Vagina (tissue), 2 donors: ENCODE results near the gene PPFIA2. TPM values are rescaled to one million over a fixed set of nuclear protein-coding genes. Genes with fewer than 3 reads are reported as not detected.
A peak's percentile ranks its signal among the peaks of the same experiment; 100 is the strongest.

Source experiments
- DNase-seq, 2 donors: peaks; one replicate each; pipeline ENCODE4 v3.0.0-alpha.2; 2017; ENCODE audit errors: extremely low spot score in 2 of 2
- H3K27ac ChIP-seq: fragments of 200-600 bp; sonication (generic); one replicate; pipeline ENCODE4 v1.5.1; 2019
- H3K27me3 ChIP-seq: fragments of 200-600 bp; sonication (generic); one replicate; pipeline ENCODE4 v1.5.1; 2019
- H3K36me3 ChIP-seq, 2 donors: fragments of 200-600 bp; sonication (generic); one replicate each; pipeline ENCODE4 v1.5.1; 2017 to 2019
- H3K4me1 ChIP-seq: fragments of 200-600 bp; sonication (generic); one replicate; pipeline ENCODE4 v1.5.1; 2019
- H3K4me3 ChIP-seq, 2 donors: fragments of 200-600 bp; sonication (generic); 1 replicate in 1 of 2; 2 replicates in 1 of 2; pipeline ENCODE4 v1.5.1; 2016 to 2019
- H3K9me3 ChIP-seq: fragments of 200-600 bp; sonication (generic); one replicate; pipeline ENCODE4 v1.5.1; 2019
- CTCF ChIP-seq, 3 experiments: fragments of 450-650 bp in 2 of 3; fragments of 200-600 bp in 1 of 3; sonication (generic) in 1 of 3; IDR thresholded peaks; one replicate each; pipeline ENCODE4 v1.5.1; 2017 to 2019; ENCODE audit warnings: antibody characterized with exemption in 3 of 3, mild to moderate bottlenecking in 2 of 3, moderate library complexity in 2 of 3
- POLR2A ChIP-seq, 2 donors: fragments of 450-650 bp; IDR thresholded peaks; one replicate each; pipeline ENCODE4 v1.6.1; 2017; ENCODE audit warnings: antibody characterized with exemption in 2 of 2, mild to moderate bottlenecking in 2 of 2, moderate library complexity in 2 of 2
- POLR2AphosphoS5 ChIP-seq, 2 donors: sonication (generic); formaldehyde crosslinking; IDR thresholded peaks; one replicate each; pipeline ENCODE4 v1.9.0; 2017; ENCODE audit warnings: antibody characterized with exemption in 2 of 2, mild to moderate bottlenecking in 2 of 2, low read depth in 1 of 2; ENCODE audit not compliant: insufficient read depth in 1 of 2
- intact Hi-C: fragments of 100-400 bp; cut with DNase I; formaldehyde crosslinking; loops from one replicate; pipeline ENCODE4 v1.15.1; 2023
- total RNA-seq: library from RNA; depleted of rRNA; stranded (reverse); fragments of >200 nt; gene quantifications from one replicate; pipeline ENCODE4 v1.2.3, GENCODE V29; 2016

PPFIA2 gene
- total RNA-seq, 1 donor from 2014 or later, result 5.2 TPM

GRCh38 chr12:81249976-81250375, 509.2 kb downstream of the PPFIA2 start:
- intact Hi-C loops, result no loop called here
- H3K36me3 ChIP-seq, result no peaks in the 10 kb centered on the region
- DNase-seq, result no peak
- H3K9me3 ChIP-seq, result no peaks in the 10 kb centered on the region
- no peak overlapping the region for H3K4me3 ChIP-seq
- no peaks in the 10 kb centered on the region for H3K27me3 ChIP-seq
- no peak for TF ChIP-seq POLR2AphosphoS5 (IDR thresholded peaks at IDR 0.05; ENCODE audit: insufficient read depth in 1 of 2, low read depth in 1 of 2)
- no peak for TF ChIP-seq CTCF (IDR thresholded peaks at IDR 0.05)
- TF ChIP-seq POLR2A (IDR thresholded peaks at IDR 0.05), result no peak
- no peak overlapping the region for H3K27ac ChIP-seq
- peaks cover 14% of the 10 kb centered on the region for H3K4me1 ChIP-seq

- H3K27ac ChIP-seq, result peak overlapping the region; percentile 88
- H3K27me3 ChIP-seq, result no peaks in the 10 kb centered on the region
- peaks cover 14% of the 10 kb centered on the region for H3K4me1 ChIP-seq
- peak in 1 of 2 donors; percentile 90 for DNase-seq
- H3K4me3 ChIP-seq, result no peak overlapping the region
- TF ChIP-seq POLR2AphosphoS5 (IDR thresholded peaks at IDR 0.05; ENCODE audit: insufficient read depth in 1 of 2, low read depth in 1 of 2), result no peak
- no peak for TF ChIP-seq POLR2A (IDR thresholded peaks at IDR 0.05)
- TF ChIP-seq CTCF (IDR thresholded peaks at IDR 0.05), result no peak
- H3K9me3 ChIP-seq, result no peaks in the 10 kb centered on the region
- no peaks in the 10 kb centered on the region for H3K36me3 ChIP-seq
- intact Hi-C loops, result no loop called here
These were observed 513.1 kb downstream of the PPFIA2 start for GRCh38 chr12:81245907-81246570.

- Histone ChIP-seq H3K4me3 (no peak overlapping the region), H3K27ac (peak overlapping the region; percentile 88)
- TF ChIP-seq CTCF (IDR thresholded peaks at IDR 0.05) (no peak), POLR2AphosphoS5 (IDR thresholded peaks at IDR 0.05; ENCODE audit: insufficient read depth in 1 of 2, low read depth in 1 of 2) (peak; percentile 40 to 78)
These were observed 513.7 kb downstream of the PPFIA2 start for GRCh38 chr12:81245458-81245857.

GRCh38 chr12:81231574-81232368, 527.4 kb downstream of the PPFIA2 start:
- Histone ChIP-seq H3K36me3 (no peaks in the 10 kb centered on the region), H3K27me3 (no peaks in the 10 kb centered on the region), H3K9me3 (no peaks in the 10 kb centered on the region), H3K4me3 (no peak overlapping the region), H3K4me1 (no peaks in the 10 kb centered on the region), H3K27ac (peak overlapping the region; percentile 29)
- TF ChIP-seq CTCF (IDR thresholded peaks at IDR 0.05) (no peak), POLR2A (IDR thresholded peaks at IDR 0.05) (no peak)
- intact Hi-C loops, result no loop called here
- DNase-seq, result no peak

More at GRCh38 chr12:81245458-81245857, 513.7 kb downstream of the PPFIA2 start:
- H3K27me3 ChIP-seq, result no peaks in the 10 kb centered on the region
- no peaks in the 10 kb centered on the region for H3K36me3 ChIP-seq
- H3K9me3 ChIP-seq, result no peaks in the 10 kb centered on the region
- DNase-seq, result no peak
- intact Hi-C loops, result no loop called here
- H3K4me1 ChIP-seq, result peaks cover 14% of the 10 kb centered on the region

GRCh38 chr12:81229759-81230158, 529.4 kb downstream of the PPFIA2 start:
- H3K9me3 ChIP-seq, result no peaks in the 10 kb centered on the region
- H3K4me1 ChIP-seq, result no peaks in the 10 kb centered on the region
- no peaks in the 10 kb centered on the region for H3K36me3 ChIP-seq
- TF ChIP-seq CTCF (IDR thresholded peaks at IDR 0.05), result no peak
- TF ChIP-seq POLR2AphosphoS5 (IDR thresholded peaks at IDR 0.05; ENCODE audit: insufficient read depth in 1 of 2, low read depth in 1 of 2), result no peak
- no peak for TF ChIP-seq POLR2A (IDR thresholded peaks at IDR 0.05)
- no peak for DNase-seq
- intact Hi-C loops, result no loop called here
- no peaks in the 10 kb centered on the region for H3K27me3 ChIP-seq
- peak overlapping the region; percentile 30 for H3K27ac ChIP-seq
- no peak overlapping the region for H3K4me3 ChIP-seq
